SW 1271 (cell line): ENCODE data around the gene PSEN2.
"Not testable (repeated sequence)": the region's sequence is repeated elsewhere in the genome, so short reads cannot be mapped to it uniquely, and the experiment has no call there.

Experiments used
- DNase-seq, 2 experiments: peaks; one replicate each; lab custom pipeline; 2025; lab: John Stamatoyannopoulos, UW

The PSEN2 gene

GRCh38 chr1:226916497-226916896 lies 46.1 kb downstream of the PSEN2 start:
- DNase-seq, result no peak

- DNase-seq, result no peak
These were observed 49.2 kb downstream of the PSEN2 start for GRCh38 chr1:226919587-226919986.

GRCh38 chr1:226919995-226920394 lies 49.6 kb downstream of the PSEN2 start:
- DNase-seq, result no peak

- DNase-seq, result no peak
These were observed 50.1 kb downstream of the PSEN2 start for GRCh38 chr1:226920446-226920894.

GRCh38 chr1:226921504-226921903 lies 51.1 kb downstream of the PSEN2 start:
- DNase-seq, result no peak

GRCh38 chr1:226929260-226930111 lies 59.1 kb downstream of the PSEN2 start:
- DNase-seq, result not testable (repeated sequence)

GRCh38 chr1:226934483-226935237 lies 64.2 kb downstream of the PSEN2 start:
- DNase-seq, result no peak

GRCh38 chr1:226937940-226938725 lies 67.7 kb downstream of the PSEN2 start:
- DNase-seq, result no peak

GRCh38 chr1:226938903-226939437 lies 68.6 kb downstream of the PSEN2 start:
- DNase-seq, result peak in 1 of 2 experiments; percentile 14

- no peak for DNase-seq
These were observed 69.1 kb downstream of the PSEN2 start for GRCh38 chr1:226939438-226940028.

GRCh38 chr1:226940029-226940805 lies 69.8 kb downstream of the PSEN2 start, which contains the start of gene COQ8A:
Gene COQ8A, plus strand, starts transcription at chr1:226940294. Its CDS starts 21,092 bp downstream, at chr1:226961386.
- peak; percentile 90 to 96 for DNase-seq

GRCh38 chr1:226940806-226941067 lies 70.3 kb downstream of the PSEN2 start:
- no peak for DNase-seq

- no peak for DNase-seq
These were observed 72.0 kb downstream of the PSEN2 start for GRCh38 chr1:226942392-226942791.

GRCh38 chr1:226943156-226943555 lies 72.7 kb downstream of the PSEN2 start:
- no peak for DNase-seq

- DNase-seq, result no peak
These were observed 73.5 kb downstream of the PSEN2 start for GRCh38 chr1:226943927-226944326.

GRCh38 chr1:226945106-226945857 lies 74.9 kb downstream of the PSEN2 start:
- DNase-seq, result no peak
